NOMO-1 (cell line): Measurements from ENCODE around the gene EME2.

Source experiments
- DNase-seq, 2 experiments: peaks; one replicate each; lab custom pipeline; 2025; ENCODE audit not compliant: unreplicated experiment in 2 of 2; lab: John Stamatoyannopoulos, UW

EME2 gene

GRCh38 chr16:1745181-1745899 is 27.3 kb upstream of the EME2 start:
- no peak for DNase-seq

- DNase-seq = no peak
Measured at GRCh38 chr16:1745900-1746692, 26.5 kb upstream of the EME2 start.

- DNase-seq = no peak
Measured at GRCh38 chr16:1746693-1747195, 25.9 kb upstream of the EME2 start.

- no peak for DNase-seq
Measured at GRCh38 chr16:1747934-1748333, 24.7 kb upstream of the EME2 start.

GRCh38 chr16:1749152-1750117 is 23.2 kb upstream of the EME2 start:
- no peak for DNase-seq

GRCh38 chr16:1751946-1752345 is 20.7 kb upstream of the EME2 start:
- no peak for DNase-seq

GRCh38 chr16:1752853-1753252 is 19.8 kb upstream of the EME2 start:
- DNase-seq = no peak

GRCh38 chr16:1754204-1754603 is 18.4 kb upstream of the EME2 start:
- DNase-seq = no peak

- no peak for DNase-seq
Measured at GRCh38 chr16:1757714-1758461, 14.7 kb upstream of the EME2 start.

GRCh38 chr16:1758923-1759322 is 13.7 kb upstream of the EME2 start:
- DNase-seq = no peak

GRCh38 chr16:1759511-1759910 is 13.1 kb upstream of the EME2 start:
- DNase-seq = no peak

- no peak for DNase-seq
Measured at GRCh38 chr16:1760911-1761310, 11.7 kb upstream of the EME2 start.

- no peak for DNase-seq
Measured at GRCh38 chr16:1761751-1762150, 10.9 kb upstream of the EME2 start.

- DNase-seq = no peak
Measured at GRCh38 chr16:1762196-1762878, 10.3 kb upstream of the EME2 start.

- DNase-seq = no peak
Measured at GRCh38 chr16:1762879-1763520, 9.6 kb upstream of the EME2 start.

- DNase-seq = no peak
Measured at GRCh38 chr16:1763521-1764511, 8.8 kb upstream of the EME2 start.

GRCh38 chr16:1764971-1765370 is 7.6 kb upstream of the EME2 start:
- no peak for DNase-seq

GRCh38 chr16:1765826-1766225 is 6.8 kb upstream of the EME2 start:
- no peak for DNase-seq
